C4-2B (cell line): ENCODE data around the gene GREM1.

Experiments used
- H3K27ac ChIP-seq: fragments of 450-650 bp; 2 replicates; pipeline ENCODE4 v1.5.1; 2017
- ZFX ChIP-seq: fragments of 450-650 bp; IDR thresholded peaks from 2 replicates; pipeline ENCODE4 v1.6.1; 2017
- TF ChIP-seq, protein P1 (sequence below): fragments of 450-650 bp; conservative IDR thresholded peaks from 2 replicates; pipeline ENCODE4 v1.5.1; 2017; ENCODE audit warnings: mild to moderate bottlenecking

Gene GREM1

DNA sequence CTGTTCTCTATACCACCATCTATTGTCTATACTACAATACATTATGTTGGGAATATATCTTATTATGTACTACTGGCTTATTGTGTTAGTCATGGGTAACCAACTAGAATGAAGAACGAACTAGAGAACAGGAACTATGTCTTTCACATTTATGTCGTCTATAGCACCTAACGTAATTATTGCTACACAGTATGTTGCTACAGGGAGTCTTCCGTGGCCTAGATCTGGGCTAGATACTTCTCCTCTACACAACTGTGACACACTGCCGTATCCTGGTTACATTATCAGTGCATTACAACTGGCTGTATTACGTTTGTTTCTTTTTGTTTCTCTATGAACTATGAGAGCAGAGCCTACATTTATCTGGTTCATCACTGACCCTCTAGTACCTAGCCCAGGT is 42.3 kb upstream of the GREM1 start:
- H3K27ac ChIP-seq = no peak overlapping the region
- TF ChIP-seq ZFX = no peak
- TF ChIP-seq, protein P1, sequence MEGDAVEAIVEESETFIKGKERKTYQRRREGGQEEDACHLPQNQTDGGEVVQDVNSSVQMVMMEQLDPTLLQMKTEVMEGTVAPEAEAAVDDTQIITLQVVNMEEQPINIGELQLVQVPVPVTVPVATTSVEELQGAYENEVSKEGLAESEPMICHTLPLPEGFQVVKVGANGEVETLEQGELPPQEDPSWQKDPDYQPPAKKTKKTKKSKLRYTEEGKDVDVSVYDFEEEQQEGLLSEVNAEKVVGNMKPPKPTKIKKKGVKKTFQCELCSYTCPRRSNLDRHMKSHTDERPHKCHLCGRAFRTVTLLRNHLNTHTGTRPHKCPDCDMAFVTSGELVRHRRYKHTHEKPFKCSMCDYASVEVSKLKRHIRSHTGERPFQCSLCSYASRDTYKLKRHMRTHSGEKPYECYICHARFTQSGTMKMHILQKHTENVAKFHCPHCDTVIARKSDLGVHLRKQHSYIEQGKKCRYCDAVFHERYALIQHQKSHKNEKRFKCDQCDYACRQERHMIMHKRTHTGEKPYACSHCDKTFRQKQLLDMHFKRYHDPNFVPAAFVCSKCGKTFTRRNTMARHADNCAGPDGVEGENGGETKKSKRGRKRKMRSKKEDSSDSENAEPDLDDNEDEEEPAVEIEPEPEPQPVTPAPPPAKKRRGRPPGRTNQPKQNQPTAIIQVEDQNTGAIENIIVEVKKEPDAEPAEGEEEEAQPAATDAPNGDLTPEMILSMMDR = no peak

DNA sequence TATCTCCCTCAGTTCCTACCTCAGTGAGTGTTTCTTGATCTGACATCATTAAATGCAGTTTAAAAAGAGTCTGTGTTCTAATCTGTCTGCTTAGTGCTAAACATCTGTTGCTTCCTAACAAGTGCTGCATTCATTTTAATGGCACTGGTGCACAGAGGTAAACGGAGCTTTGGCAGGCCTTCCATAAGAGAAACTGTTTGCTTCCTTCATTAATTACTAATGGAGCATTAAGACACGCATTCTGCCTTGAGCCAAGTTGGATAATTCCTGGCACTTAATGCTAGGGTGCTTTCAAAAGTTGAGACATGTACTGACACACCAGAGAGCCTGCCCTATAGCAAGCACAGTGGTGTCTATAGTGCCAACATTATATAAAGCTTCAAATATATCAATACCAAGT is 41.6 kb upstream of the GREM1 start:
- H3K27ac ChIP-seq = no peak overlapping the region
- TF ChIP-seq, protein P1 = no peak
- no peak for TF ChIP-seq ZFX

DNA sequence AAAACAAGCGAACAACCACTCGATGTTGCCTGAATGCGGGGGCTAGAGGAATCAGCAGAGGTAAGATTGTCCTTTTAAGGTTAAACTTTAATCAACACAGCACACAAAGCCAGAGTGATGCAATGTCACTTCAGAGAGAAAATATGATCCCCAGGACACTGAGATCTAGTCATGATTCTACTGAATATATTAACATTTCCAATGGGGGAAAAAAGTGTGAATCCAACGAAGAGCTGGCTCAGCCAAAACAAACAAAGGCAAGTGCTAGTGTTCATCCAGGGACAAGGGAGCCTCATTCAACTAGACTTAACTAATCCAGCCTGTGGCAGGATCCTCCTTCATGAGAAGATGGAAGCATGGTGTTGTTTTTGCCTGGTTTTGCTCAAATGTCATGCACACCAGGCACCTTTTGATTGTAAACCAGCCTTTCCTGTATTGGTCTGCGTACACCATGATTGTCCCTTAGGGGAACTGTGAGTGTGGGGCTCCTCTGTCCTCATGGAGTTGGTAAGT is 40.5 kb upstream of the GREM1 start:
- TF ChIP-seq ZFX = no peak
- TF ChIP-seq, protein P1 = no peak
- H3K27ac ChIP-seq = no peak overlapping the region

DNA sequence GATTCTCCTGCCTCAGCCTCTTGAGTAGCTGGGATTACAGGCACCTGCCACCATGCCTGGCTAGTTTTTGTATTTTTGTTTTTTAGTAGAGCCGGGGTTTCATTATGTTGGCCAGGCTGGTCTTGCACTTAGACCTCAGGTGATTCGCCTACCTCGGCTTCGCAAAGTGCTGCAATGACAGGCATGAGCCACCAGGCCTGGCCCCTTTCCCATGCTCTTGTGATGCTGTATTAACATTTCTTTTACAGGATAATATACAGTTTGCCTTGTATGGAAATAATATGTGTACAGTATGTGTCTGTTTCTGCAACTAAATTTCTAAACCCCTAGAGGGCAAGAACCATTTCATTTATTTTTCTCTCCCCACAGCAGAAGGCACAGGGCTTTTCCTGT is 38.5 kb upstream of the GREM1 start:
- no peak overlapping the region for H3K27ac ChIP-seq
- TF ChIP-seq, protein P1 = no peak; the same call in 1 of the 2 replicates
- TF ChIP-seq ZFX = no peak

DNA sequence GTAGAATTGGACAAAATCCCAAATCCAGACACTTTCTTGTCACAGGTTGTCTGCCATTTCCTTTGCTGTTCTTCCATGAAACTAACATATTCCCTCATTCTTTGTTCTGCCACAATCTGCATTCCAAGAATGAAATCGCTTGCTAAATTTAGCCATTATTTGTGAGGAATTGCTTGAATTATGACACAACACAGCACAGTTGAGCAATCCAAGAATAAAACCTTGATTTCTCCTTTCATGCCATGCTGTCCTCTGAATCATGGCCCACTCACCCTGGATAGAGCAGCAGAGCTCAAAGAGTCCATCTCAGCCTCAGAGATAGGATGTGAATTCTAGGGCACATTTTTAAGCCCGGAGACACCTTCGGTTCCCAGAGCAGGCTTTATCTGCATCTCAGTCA is 35.2 kb upstream of the GREM1 start:
- TF ChIP-seq, protein P1 = no peak
- TF ChIP-seq ZFX = no peak
- H3K27ac ChIP-seq = no peak overlapping the region

DNA sequence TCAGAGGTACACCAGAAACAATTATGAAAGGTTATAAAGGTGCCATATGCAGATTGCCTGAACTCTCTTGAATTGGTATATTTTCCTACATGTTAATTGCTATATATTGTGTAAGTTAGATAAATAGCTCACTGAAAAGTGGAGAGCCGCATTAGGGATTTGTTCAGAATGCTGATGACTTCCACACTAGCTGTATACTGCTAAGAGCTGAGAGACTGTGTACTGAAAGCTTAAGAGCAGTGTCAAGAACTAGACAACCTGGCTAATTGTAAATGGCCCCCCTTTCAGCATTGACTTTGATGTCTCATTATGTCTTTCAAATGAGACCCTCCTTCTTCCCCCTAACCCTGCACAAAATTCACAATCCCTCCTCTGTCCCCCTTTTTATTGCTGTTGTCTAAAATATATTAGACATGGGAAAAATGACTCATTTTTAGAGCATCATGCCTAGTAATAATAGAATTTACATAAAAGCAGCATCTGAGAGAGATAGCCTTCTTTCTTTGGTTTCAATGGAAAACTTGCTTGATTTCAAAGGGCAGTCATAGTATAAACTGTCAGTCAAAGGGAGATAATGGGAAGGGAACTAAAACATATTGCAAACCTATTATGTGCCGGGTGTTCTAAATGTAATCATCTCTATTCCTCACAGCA is 34.7 kb upstream of the GREM1 start:
- H3K27ac ChIP-seq = no peak overlapping the region
- no peak for TF ChIP-seq ZFX
- TF ChIP-seq, protein P1 = no peak

DNA sequence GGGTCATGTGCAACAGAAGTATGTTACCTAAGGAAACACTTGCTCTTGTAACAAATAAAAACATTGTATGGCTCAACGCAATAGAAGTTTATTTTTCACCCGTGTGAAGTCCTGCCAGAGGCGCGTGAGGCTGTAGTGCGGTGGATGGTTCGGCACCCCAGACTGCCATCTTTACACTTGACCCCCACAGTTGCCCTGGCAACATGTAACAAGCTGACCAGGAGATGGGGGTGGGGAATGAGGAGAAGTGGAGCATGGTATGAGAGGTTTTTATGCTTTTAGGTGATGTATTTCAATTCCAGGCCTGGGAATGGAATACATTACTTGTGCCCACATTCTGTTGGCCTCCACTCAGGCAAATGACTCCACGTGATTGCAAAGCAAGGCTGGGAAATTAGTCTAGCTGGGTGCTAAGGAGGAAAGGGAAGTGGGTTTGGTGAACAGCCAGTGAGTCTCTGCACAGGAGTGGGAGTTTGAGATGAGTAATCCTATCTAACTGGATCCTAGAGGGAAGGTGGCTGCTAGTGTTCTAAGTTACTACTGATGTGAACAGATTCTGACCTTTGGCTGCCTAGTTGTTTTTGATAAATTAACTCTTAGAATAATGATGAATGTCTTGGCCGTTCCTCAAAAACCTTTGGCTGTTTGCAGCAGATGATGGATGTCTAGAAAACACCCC is 33.8 kb upstream of the GREM1 start:
- no peak for TF ChIP-seq ZFX
- TF ChIP-seq, protein P1 = no peak
- no peak overlapping the region for H3K27ac ChIP-seq
